ENCODE measurements around the gene CIROP. TPM values are rescaled to one million over a fixed set of nuclear protein-coding genes. Genes with fewer than 3 reads are reported as not detected.

CIROP gene
- total and polyA plus RNA-seq, 9 of the 15 experiments (the other 6 are each of a cell fraction or from before 2014, with no cell fraction given): not detected

DNA sequence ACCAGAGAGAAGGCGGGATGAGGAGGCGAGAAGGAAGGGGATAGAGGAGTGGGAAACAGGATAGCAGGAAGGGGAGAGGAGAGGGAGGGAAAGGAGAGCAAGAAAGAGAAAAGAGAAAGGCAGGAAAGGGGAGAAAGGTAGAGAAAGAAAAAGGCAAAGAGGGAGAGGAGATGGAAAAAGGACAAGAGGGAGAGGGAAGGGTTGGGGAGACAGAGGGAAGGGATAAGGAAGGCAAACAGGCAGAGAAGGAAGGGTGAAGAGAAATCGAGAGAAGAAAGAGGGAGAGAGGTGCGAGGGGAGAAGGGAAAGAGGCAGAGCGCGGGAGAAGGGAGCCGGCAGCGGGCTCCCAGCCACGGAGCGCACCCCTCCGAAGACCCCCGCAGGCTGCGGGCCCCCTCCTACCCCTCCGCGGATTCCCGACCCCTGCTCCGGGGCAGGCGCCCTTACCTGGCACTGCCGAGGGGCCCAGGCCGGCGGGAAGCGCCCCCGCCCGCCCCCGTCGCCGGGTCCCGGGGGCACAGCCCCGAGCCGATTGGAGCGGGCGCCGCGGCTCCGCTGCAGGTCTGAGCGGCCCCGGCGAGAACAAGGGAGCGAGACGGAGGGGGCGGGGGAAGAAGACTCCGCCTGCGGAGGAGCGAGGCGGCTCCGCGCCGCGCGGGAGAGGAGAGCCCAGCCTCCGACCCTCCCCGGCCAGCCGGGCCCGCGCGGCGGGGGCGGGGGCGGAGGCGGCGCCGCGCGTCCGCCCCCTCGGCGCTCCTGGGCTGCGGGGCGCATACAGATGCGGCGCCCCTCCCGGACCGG is 47.6 kb downstream of the CIROP start, which contains the start of gene CDH24 (continued):
- TF ChIP-seq, protein P1, sequence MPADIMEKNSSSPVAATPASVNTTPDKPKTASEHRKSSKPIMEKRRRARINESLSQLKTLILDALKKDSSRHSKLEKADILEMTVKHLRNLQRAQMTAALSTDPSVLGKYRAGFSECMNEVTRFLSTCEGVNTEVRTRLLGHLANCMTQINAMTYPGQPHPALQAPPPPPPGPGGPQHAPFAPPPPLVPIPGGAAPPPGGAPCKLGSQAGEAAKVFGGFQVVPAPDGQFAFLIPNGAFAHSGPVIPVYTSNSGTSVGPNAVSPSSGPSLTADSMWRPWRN (IDR thresholded peaks at IDR 0.05; ENCODE audit: low read depth): no peak
- TF ChIP-seq, protein P2, sequence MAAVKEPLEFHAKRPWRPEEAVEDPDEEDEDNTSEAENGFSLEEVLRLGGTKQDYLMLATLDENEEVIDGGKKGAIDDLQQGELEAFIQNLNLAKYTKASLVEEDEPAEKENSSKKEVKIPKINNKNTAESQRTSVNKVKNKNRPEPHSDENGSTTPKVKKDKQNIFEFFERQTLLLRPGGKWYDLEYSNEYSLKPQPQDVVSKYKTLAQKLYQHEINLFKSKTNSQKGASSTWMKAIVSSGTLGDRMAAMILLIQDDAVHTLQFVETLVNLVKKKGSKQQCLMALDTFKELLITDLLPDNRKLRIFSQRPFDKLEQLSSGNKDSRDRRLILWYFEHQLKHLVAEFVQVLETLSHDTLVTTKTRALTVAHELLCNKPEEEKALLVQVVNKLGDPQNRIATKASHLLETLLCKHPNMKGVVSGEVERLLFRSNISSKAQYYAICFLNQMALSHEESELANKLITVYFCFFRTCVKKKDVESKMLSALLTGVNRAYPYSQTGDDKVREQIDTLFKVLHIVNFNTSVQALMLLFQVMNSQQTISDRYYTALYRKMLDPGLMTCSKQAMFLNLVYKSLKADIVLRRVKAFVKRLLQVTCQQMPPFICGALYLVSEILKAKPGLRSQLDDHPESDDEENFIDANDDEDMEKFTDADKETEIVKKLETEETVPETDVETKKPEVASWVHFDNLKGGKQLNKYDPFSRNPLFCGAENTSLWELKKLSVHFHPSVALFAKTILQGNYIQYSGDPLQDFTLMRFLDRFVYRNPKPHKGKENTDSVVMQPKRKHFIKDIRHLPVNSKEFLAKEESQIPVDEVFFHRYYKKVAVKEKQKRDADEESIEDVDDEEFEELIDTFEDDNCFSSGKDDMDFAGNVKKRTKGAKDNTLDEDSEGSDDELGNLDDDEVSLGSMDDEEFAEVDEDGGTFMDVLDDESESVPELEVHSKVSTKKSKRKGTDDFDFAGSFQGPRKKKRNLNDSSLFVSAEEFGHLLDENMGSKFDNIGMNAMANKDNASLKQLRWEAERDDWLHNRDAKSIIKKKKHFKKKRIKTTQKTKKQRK (IDR thresholded peaks at IDR 0.05; ENCODE audit: borderline replicate concordance, low read depth, low read length): no peak
- TF ChIP-seq RUNX1 (IDR thresholded peaks at IDR 0.05; ENCODE audit: low read depth) (no peak), ZNF668 (CRISPR knock-in tag; IDR thresholded peaks at IDR 0.05) (no peak), FOXM1 (IDR thresholded peaks at IDR 0.05; ENCODE audit: low read depth) (no peak), FOXM1 (CRISPR knock-in tag; IDR thresholded peaks at IDR 0.05; ENCODE audit: low read depth) (no peak), KHSRP (IDR thresholded peaks at IDR 0.05) (no peak), BRCA1 (IDR thresholded peaks at IDR 0.05) (no peak), BRCA1 (CRISPR knock-in tag; IDR thresholded peaks at IDR 0.05) (no peak), CTBP1 (IDR thresholded peaks at IDR 0.05; ENCODE audit: borderline replicate concordance) (no peak), MED1 (CRISPR knock-in tag; IDR thresholded peaks at IDR 0.05; ENCODE audit: borderline replicate concordance) (no peak), HCFC1 (IDR thresholded peaks at IDR 0.05; ENCODE audit: low read depth, low read length) (no peak), ZKSCAN1 (IDR thresholded peaks at IDR 0.05; ENCODE audit: low read depth, low read length) (no peak), RBM15 (IDR thresholded peaks at IDR 0.05; ENCODE audit: insufficient read depth, low read length) (no peak), RBM39 (optimal IDR thresholded peaks at IDR 0.05; ENCODE audit: low read depth, low read length) (no peak), NELFE (IDR thresholded peaks at IDR 0.05; ENCODE audit: insufficient read depth, insufficient read length) (no peak), ZNF124 (CRISPR knock-in tag; IDR thresholded peaks at IDR 0.05) (no peak), ZNF217 (CRISPR knock-in tag; IDR thresholded peaks at IDR 0.05) (no peak), ASH1L (IDR thresholded peaks at IDR 0.05; ENCODE audit: borderline replicate concordance, low read depth, partially characterized antibody) (peak; percentile 40), FOXP1 (CRISPR knock-in tag; IDR thresholded peaks at IDR 0.05) (no peak), TARDBP (IDR thresholded peaks at IDR 0.05) (no peak), MXI1 (IDR thresholded peaks at IDR 0.05; ENCODE audit: low read depth, low read length) (no peak), HNRNPK (IDR thresholded peaks at IDR 0.05; ENCODE audit: low read depth, low read length, poor library complexity, severe bottlenecking) (peak; percentile 43), KLF6 (CRISPR knock-in tag; IDR thresholded peaks at IDR 0.05; ENCODE audit: borderline replicate concordance) (no peak)

All from K562 (cell line).